H1 (cell line): Measurements from ENCODE around the gene GSTO1. TPM values are rescaled to one million over a fixed set of nuclear protein-coding genes. Genes with fewer than 3 reads are reported as not detected.

Experiments used
- KDM1A ChIP-seq: fragments of 200-600, 300-600 bp; sonication (generic); IDR thresholded peaks from 2 replicates; pipeline ENCODE4 v1.7.1; 2016; ENCODE audit warnings: mild to moderate bottlenecking, low read length, borderline replicate concordance
- polyA plus RNA-seq, 7 experiments: library from polyadenylated mRNA; depleted of rRNA in 3 of 7; stranded (reverse) in 5 of 7; unstranded in 2 of 7; fragments of >200 nt in 5 of 7; fragments of 200-250 nt in 2 of 7; gene quantifications; 1 replicate in 5 of 7; 2 replicates in 1 of 7; 4 replicates in 1 of 7; pipeline versions ENCODE4 v1.2.1 to v1.2.3, GENCODE V29; 2011 to 2013; ENCODE audit warnings: missing spikeins in 2 of 7, mixed read lengths in 2 of 7
- total RNA-seq: library from RNA; stranded (reverse); fragmentation: NEBNext Ultra II Directional; extraction: Animal tissue kit (Norgen Biotek cat#: 25700); gene quantifications from 2 replicates; pipeline ENCODE4 v1.2.1, GENCODE V29; 2021

Gene GSTO1
- total and polyA plus RNA-seq, 2 of the 8 experiments (the other 6 are each of a cell fraction or from before 2014, with no cell fraction given): 22.4 to 32.5 TPM

DNA sequence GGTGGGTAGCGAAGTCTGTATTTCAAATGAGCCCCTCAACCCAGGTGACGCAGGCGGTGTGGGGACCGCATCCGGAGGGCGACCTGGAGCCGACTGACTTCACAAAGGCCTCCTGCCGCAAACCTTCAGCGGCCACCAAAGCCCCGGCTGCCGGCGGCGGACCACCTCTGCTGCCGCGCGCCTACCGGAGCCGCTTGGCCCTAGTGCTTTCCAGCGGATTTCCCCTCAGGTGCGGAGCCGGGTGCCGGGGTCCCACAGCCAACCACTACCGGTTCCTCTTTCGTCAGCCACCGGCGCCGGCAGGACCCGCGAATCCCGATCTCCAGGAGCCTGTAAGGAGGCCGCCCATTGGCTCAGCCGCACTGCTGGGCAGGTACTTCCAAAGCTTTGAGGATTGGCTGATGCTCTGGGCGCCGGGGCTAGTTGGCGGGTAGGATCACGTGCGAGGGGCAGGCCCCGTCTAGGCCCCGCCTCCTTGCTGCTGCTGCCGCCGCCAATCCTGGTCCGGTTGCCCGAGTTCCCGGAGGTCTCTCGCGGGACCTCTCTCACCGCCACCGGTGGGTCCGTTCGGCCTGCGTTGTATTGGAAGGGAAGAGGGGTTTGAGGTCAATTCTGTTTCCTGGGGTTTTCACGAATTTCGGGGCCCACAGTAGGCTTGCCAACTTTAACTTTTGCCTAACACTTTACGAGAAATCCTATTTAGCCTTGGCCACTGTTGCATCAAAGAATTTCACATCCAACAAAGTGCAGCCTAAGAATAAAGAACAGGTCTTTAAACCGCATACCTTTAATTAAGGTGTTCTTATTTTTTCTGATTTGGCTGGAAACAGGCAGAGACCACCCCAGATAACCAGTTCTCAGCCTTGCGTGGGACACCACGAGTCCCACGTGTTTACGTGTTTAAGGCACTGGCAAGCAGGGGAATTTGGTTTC lies 14.3 kb downstream of the GSTO1 start, which contains the start of gene GSTO2 (continued):
- TF ChIP-seq KDM1A: no peak
